OCI-LY7 (cell line): ENCODE results near the gene WWOX. TPM values are rescaled to one million over a fixed set of nuclear protein-coding genes. Genes with fewer than 3 reads are reported as not detected.

ENCODE experiments used
- BruUV-seq: library from RNA; stranded (reverse); fragments of 400-500 nt; replicated peaks from 2 replicates; lab custom pipeline; 2021; lab: Mats Ljungman, UMichigan
- CTCF ChIA-PET: fragments of 300-600 bp; sonication (Branson Sonifier 250); formaldehyde crosslinking; loops from one replicate; lab custom pipeline; 2022; ENCODE audit warnings: antibody characterized with exemption; ENCODE audit not compliant: unreplicated experiment; lab: Charles Lee
- POLR2A ChIA-PET: fragments of 300-600 bp; sonication (Branson Sonifier 250); formaldehyde crosslinking; loops from one replicate; lab custom pipeline; 2022; ENCODE audit warnings: antibody characterized with exemption; lab: Charles Lee
- DNase-seq: peaks from one replicate; pipeline ENCODE4 v3.0.0-alpha.2; 2015; ENCODE audit warnings: low spot score
- H2AFZ ChIP-seq: fragments of 200-600 bp; sonication (generic), shearing (Covaris generic); 2 replicates; pipeline ENCODE4 v1.6.1; 2014; ENCODE audit warnings: mild to moderate bottlenecking, antibody characterized with exemption, low read length, moderate library complexity
- H3K27ac ChIP-seq: fragments of 200-600 bp; sonication (generic); 2 replicates; pipeline ENCODE4 v1.5.1; 2014; ENCODE audit warnings: mixed run types, low read depth, mild to moderate bottlenecking, moderate library complexity, low read length, inconsistent platforms; ENCODE audit not compliant: poor library complexity, severe bottlenecking
- H3K36me3 ChIP-seq: fragments of 200-600 bp; sonication (generic); 2 replicates; pipeline ENCODE4 v1.6.1; 2014; ENCODE audit warnings: mild to moderate bottlenecking, antibody characterized with exemption, low read length, moderate library complexity, mixed read lengths; ENCODE audit not compliant: insufficient read depth
- H3K4me1 ChIP-seq: fragments of 200-600 bp; sonication (generic); 2 replicates; pipeline ENCODE4 v1.5.1; 2014; ENCODE audit warnings: mild to moderate bottlenecking, low read length; ENCODE audit not compliant: insufficient read depth, poor library complexity, severe bottlenecking
- H3K4me2 ChIP-seq: fragments of 200-600 bp; sonication (generic); 2 replicates; pipeline ENCODE4 v1.6.1; 2014; ENCODE audit warnings: mild to moderate bottlenecking, low read length
- H3K4me3 ChIP-seq: fragments of 200-600 bp; sonication (generic); 2 replicates; pipeline ENCODE4 v1.5.1; 2014; ENCODE audit warnings: mild to moderate bottlenecking, low read depth, low read length; ENCODE audit not compliant: poor library complexity, severe bottlenecking
- H3K79me2 ChIP-seq: fragments of 200-600 bp; sonication (generic); 2 replicates; pipeline ENCODE4 v1.6.1; 2016; ENCODE audit warnings: low read depth, mild to moderate bottlenecking, low read length, moderate library complexity, mixed read lengths; ENCODE audit not compliant: insufficient read depth
- H3K9me2 ChIP-seq: fragments of 200-600 bp; sonication (generic); 2 replicates; pipeline ENCODE4 v1.6.1; 2016; ENCODE audit warnings: mild to moderate bottlenecking, low read length, mixed read lengths; ENCODE audit not compliant: insufficient read depth
- H3K9me3 ChIP-seq: fragments of 200-600 bp; sonication (generic); 2 replicates; pipeline ENCODE4 v1.6.1; 2014; ENCODE audit warnings: mild to moderate bottlenecking, mixed run types, low read length, mixed read lengths
- H4K20me1 ChIP-seq: fragments of 200-600 bp; sonication (generic); 2 replicates; pipeline ENCODE4 v1.6.1; 2014; ENCODE audit warnings: mild to moderate bottlenecking, antibody characterized with exemption, low read length, moderate library complexity, mixed read lengths; ENCODE audit not compliant: insufficient read depth
- CTCF ChIP-seq: fragments of 200-600 bp; sonication (generic); conservative IDR thresholded peaks from 2 replicates; pipeline ENCODE4 v1.5.1; 2014; ENCODE audit warnings: mild to moderate bottlenecking, antibody characterized with exemption, low read length, moderate library complexity, mixed read lengths
- EZH2phosphoT487 ChIP-seq: fragments of 200-600 bp; sonication (generic); IDR thresholded peaks from 2 replicates; pipeline ENCODE4 v1.6.1; 2018; ENCODE audit warnings: low read depth, borderline replicate concordance, mild to moderate bottlenecking, mixed run types, antibody characterized with exemption, low read length, moderate library complexity, mixed read lengths
- intact Hi-C: fragments of 100-400 bp; cut with micrococcal nuclease; formaldehyde crosslinking; loops from one replicate; pipeline ENCODE4 v1.10.0; 2022; ENCODE audit not compliant: unreplicated experiment
- total RNA-seq, 2 experiments: library from RNA; depleted of rRNA in 1 of 2; stranded (reverse); fragments of >200 nt in 1 of 2; shearing (Covaris generic) in 1 of 2; gene quantifications; 2 replicates each; pipeline ENCODE4 v1.2.3, GENCODE V29; 2014 to 2022

WWOX gene
- total RNA-seq, 2 experiments from 2014 or later: 40.2 to 47.6 TPM

- Histone ChIP-seq H3K4me1 (no peaks in the 10 kb centered on the region), H3K4me2 (no peak overlapping the region), H2AFZ (no peak overlapping the region), H3K9me3 (no peaks in the 10 kb centered on the region), H3K79me2 (no peaks in the 10 kb centered on the region), H3K9me2 (no peaks in the 10 kb centered on the region), H3K27ac (no peak overlapping the region), H3K36me3 (no peaks in the 10 kb centered on the region), H3K4me3 (no peak overlapping the region), H4K20me1 (no peaks in the 10 kb centered on the region)
- intact Hi-C loops: no loop called here
- no peak for DNase-seq
- POLR2A ChIA-PET: no interaction called here
- CTCF ChIA-PET: no interaction called here
- no TSS peak for BruUV-seq
- TF ChIP-seq EZH2phosphoT487 (no peak), CTCF (no peak)
Observed at GRCh38 chr16:78844682-78845081, 745.2 kb downstream of the WWOX start.

- intact Hi-C loops: no loop called here
- no peak overlapping the region for H3K4me3 ChIP-seq
- no peak overlapping the region for H3K27ac ChIP-seq
- TF ChIP-seq EZH2phosphoT487: no peak
- TF ChIP-seq CTCF: no peak
- H3K4me2 ChIP-seq: no peak overlapping the region
- no peaks in the 10 kb centered on the region for H3K9me2 ChIP-seq
- H4K20me1 ChIP-seq: no peaks in the 10 kb centered on the region
- no peak overlapping the region for H2AFZ ChIP-seq
- ChIA-PET CTCF (no interaction called here), POLR2A (interaction anchor here (1.8 kb wide), 1 partner anchor 8 kb away, joined by 4 read pairs; no protein-coding TSS in a partner anchor)
- no peaks in the 10 kb centered on the region for H3K36me3 ChIP-seq
- no peaks in the 10 kb centered on the region for H3K79me2 ChIP-seq
- no peaks in the 10 kb centered on the region for H3K9me3 ChIP-seq
- DNase-seq: no peak
- BruUV-seq: no TSS peak
- no peaks in the 10 kb centered on the region for H3K4me1 ChIP-seq
Observed at GRCh38 chr16:78851266-78851665, 751.8 kb downstream of the WWOX start.

- no peaks in the 10 kb centered on the region for H3K9me3 ChIP-seq
- no peak for DNase-seq
- H3K79me2 ChIP-seq: no peaks in the 10 kb centered on the region
- ChIA-PET CTCF (no interaction called here), POLR2A (interaction anchor here (0.6 kb wide), 1 partner anchor 812 kb away, joined by 3 read pairs; no protein-coding TSS in a partner anchor)
- no peaks in the 10 kb centered on the region for H3K9me2 ChIP-seq
- H3K4me2 ChIP-seq: no peak overlapping the region
- no peaks in the 10 kb centered on the region for H4K20me1 ChIP-seq
- no peak for TF ChIP-seq EZH2phosphoT487
- no peak for TF ChIP-seq CTCF
- intact Hi-C loops: no loop called here
- no peak overlapping the region for H3K4me3 ChIP-seq
- no peak overlapping the region for H2AFZ ChIP-seq
- no peak overlapping the region for H3K27ac ChIP-seq
- H3K4me1 ChIP-seq: no peaks in the 10 kb centered on the region
- BruUV-seq: no TSS peak
- no peaks in the 10 kb centered on the region for H3K36me3 ChIP-seq
Observed at GRCh38 chr16:78852081-78852635, 752.7 kb downstream of the WWOX start.
